GM18505 (cell line): Measurements from ENCODE around the gene FGD5.

Experiments
- ATAC-seq: cut with Tn5 transposase; IDR thresholded peaks from one replicate; pipeline ENCODE4 v1.9.1; 2021; ENCODE audit not compliant: unreplicated experiment
- POLR2A ChIP-seq: IDR thresholded peaks from 4 replicates; pipeline ENCODE4 v1.6.1; 2011; ENCODE audit warnings: borderline replicate concordance; ENCODE audit not compliant: insufficient read depth, insufficient read length; ENCODE audit errors: extremely low read depth

Gene FGD5

DNA sequence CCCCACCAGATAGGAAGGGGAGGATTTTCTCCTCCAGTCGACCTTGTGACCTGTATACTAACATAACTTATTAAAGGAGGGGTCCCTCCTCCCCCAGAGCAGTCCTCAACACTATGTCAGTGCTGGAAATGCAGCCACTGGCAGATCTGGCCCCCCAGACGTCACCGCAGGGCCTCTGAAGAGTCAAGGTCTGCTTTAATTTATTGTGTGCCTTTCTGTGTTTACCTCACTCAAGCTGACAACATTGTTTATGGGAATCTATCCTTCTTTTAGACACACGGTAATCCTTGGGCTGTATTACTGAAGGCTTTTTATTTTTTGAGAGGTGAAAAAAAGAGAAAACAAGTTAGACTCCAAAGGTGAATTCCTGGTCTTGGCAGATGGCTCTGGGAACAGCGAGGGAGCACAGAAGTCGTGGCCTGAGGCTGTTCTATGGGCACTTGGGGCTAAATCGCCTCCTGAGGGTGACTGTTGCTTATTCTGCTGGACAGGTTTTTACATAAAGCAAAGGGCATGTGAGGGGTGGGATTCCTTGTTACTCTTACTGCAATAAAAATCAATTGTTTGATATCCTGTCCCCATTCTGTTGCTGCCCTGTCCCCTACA is 115.2 kb downstream of the FGD5 start:
- ATAC-seq: no peak
- TF ChIP-seq POLR2A: no peak

DNA sequence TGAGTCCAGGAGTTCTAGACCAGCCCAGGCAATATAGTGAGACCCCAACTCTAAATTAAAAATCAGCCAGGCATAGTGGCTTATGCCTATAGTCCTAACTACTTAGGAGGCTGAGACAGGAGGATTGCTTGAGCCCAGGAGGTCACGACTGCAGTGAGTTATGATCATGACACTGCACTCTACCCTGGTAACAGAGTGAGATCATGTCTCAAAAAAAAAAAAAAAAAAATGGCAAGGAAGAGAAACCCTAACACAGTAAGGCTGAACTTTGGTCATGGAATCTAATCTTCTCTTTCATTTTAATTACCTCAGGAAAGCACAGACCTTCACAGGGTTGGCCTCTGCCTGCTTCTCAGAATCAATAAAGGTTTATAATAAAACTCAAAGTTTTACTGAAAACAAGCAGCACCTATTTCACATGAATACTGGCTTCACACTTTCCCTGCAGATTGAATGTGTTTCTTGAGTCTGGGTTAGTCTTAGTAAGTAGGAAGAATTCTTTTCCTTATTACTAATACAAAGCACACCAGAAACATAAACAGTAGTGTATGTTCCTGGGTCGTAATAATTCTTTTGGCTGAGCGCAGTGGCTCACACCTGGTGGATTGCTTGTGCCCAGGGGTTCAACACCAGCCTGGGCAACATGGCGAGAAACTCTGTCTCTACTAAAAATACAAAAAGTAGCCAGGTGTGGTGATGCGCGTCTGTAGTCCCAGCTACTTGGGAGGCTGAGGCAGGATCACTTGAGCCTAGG is 117.0 kb downstream of the FGD5 start:
- no peak for ATAC-seq
- no peak for TF ChIP-seq POLR2A

DNA sequence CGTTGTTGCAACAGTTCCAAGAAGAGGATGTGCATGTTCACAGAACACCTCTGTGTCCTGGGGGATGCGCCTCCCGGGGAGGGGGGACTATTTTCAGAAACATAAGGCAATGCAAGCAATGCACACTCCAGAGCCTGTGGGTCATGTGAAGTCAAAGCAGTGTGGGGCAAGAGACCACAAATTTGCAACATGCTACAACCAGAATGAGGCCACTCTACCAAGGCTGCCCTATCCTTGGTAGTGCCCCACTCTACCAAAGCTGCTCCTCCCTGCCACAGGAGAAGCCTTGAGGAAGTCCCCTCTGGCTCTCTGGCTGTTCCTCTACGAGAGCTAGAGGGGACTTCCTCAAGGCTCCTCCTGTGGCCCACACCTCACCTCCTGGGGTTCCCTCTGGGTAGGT is 120.2 kb downstream of the FGD5 start:
- ATAC-seq: no peak

DNA sequence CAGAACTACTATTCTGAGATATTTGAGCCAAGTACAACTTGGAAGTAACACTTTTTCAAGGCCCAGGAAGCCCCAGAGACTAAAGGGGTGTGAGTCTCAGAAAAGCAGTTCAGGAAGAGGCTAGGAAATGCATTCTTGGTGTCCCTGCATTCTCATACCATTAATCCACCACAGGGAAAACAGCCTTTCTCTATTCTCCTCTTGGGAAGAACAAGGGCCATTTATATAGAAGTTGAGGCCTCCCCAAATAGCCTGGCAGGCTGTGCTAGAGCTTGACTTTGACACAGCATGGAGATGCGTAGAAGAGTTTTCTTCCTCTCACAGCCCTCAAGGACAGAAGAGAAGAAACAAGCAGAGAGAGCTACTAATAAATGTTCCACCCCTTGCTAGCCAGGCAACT is 123.1 kb downstream of the FGD5 start:
- no peak for ATAC-seq
- TF ChIP-seq POLR2A: no peak

More for the DNA sequence above, 120.2 kb downstream of the FGD5 start:
- no peak for TF ChIP-seq POLR2A

DNA sequence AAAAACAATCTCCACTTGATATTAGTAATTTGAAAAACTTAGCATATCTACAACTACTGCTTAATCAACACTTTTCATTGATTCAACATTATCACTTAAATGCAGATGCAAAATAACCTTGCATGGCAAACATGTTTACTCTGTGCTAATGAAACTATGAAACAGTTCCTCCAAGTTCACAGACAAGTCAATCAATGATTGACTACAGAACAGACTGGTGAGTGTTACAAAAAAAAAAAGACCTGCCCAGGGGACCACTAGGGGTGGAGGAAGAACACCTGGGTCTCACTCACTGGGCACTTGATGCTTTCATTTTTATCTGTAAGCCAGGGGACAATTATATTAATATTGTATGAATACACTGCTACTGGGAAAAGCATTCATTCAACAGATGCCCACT is 124.3 kb downstream of the FGD5 start:
- TF ChIP-seq POLR2A: no peak

DNA sequence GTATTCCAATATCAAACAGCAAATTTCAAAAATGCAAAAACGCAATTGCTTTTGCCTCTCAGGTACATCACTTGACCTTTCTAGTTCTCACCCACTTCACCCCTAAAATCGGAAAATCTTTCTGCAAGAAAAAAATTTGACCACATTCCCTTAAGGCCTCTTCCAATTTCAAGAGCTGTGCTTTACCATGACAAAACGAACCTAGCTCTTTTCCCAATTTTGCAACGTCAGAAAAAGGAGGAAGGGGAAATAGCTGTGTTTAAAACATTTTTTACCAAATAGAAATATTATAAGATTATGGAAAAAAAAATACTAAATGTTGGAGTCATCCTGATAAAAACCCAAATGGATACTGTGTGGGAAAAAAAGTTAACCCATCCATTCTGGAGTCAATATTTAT is 127.5 kb downstream of the FGD5 start:
- ATAC-seq: no peak
- no peak for TF ChIP-seq POLR2A

More for the DNA sequence above, 124.3 kb downstream of the FGD5 start:
- ATAC-seq: no peak

DNA sequence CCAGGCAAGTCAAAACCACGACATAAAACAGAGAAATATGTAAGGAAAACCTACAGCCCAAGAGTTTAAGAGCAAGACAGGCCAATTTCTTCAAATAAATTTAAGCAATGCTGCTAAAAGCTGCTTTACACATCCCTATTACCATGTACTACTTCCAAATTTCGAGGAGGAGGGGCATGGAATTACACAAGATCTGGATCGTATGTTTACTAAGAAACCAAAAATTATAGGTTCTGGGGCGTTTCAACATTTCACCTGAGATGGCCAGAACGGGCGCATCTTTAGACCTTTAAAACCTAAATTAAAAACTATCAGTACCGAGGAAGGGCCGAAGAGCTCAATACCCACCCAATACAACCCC is 128.0 kb downstream of the FGD5 start:
- no peak for TF ChIP-seq POLR2A
- no peak for ATAC-seq

DNA sequence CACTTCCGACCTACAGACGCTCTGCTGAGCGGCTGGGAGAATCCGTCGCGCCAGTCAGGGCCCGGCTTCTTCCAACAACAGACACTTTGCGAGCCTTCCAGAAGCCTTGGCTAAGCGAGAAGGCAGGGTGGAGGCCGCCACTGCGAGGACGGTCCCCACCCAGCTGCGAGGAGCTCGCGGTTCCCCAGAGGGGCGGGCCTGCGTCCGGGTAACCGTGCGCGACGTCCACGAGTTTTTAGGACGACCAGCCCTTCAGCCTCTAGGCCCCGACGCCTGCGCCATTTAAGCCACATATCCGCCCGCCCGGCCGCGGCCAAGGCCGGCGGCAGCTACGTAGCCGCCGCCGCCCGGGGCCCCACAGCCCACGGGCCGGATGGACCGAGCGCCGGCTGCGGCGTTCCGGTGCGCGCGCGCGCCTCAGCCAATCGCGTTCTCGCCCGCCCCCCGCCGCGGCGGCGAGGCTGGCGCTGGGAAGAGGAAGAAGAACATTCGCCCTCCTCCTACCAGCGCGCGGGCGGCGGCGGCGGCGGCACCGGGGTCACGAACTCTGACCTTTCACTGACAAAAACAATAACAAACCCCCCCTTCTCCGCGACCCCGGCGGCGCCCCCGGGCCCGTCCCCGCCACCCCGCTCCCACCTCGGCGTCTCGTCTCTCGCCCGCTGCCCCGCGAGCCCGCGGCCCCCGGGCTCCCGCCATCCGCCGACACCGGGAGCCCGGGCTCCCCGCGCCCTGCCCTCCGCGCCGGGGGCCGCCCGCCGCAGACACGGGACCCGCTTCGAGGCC is 128.5 kb downstream of the FGD5 start, which contains the start of gene NR2C2:
NR2C2 (plus strand) TSS at position 484 of the 786 bp plus-strand sequence. CDS start 56,332 bp downstream, outside the sequence.
- peak; percentile 55 for ATAC-seq
- peak; percentile 94 for TF ChIP-seq POLR2A

DNA sequence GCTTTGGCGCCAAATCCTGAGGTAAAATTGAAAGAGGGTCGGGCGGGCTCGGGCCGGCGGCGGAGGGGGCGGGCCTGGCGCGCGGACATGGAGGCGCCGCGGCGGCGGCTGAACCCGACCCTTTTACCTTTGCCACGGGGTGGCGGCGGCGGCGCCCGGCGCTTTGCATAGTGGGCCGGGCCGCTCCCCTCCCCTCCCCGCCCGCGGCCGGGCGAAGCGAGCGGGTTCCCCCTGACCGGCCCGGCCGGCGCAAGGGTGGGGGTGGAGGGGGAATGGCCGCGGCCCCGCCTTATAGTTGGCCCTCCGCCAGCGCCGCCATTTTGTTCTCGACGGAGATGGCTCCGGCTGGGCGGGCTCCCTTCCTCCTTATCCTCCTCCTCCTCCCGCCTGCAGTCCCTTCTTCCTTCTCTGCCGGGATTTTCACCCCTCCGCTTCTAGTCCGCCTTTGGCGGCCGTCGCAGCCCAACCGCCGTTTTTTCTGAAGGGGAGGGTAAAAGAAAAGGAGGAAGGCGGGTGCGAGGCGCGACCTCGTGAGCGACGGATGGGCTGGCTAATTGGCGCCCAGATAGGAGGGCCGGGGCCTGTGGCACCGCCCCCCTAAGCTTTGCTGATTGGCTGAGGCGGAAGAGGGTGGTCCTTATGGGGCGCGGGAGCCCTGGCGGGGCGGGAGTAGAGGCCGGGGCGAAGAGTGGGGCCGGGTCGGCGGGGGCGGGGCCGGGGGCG is 129.3 kb downstream of the FGD5 start:
- peak; percentile 80 for ATAC-seq

DNA sequence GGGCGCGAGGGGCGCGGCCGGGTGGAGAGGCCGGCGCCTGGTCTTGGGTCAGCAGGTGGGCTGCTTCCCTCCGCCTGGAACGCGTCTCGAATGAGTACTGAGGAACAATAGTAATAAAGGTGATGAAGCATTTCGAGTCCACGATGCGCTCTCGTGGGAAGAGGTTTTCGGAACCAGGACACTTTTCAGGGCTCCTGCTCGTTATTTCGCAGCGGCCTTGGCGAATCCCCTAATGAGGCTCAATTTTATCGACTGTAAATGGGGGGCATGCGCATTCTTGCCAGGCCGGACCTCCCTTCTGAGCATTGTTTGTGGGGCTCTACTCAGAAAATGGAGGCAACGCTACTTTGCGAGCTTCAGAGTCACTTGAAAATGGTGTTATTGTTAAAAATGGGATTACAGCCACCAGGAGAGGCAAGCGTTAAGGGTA is 129.9 kb downstream of the FGD5 start:
- TF ChIP-seq POLR2A: peak; percentile 50
- no peak for ATAC-seq

More for the DNA sequence above, 129.3 kb downstream of the FGD5 start:
- peak; percentile 62 for TF ChIP-seq POLR2A

DNA sequence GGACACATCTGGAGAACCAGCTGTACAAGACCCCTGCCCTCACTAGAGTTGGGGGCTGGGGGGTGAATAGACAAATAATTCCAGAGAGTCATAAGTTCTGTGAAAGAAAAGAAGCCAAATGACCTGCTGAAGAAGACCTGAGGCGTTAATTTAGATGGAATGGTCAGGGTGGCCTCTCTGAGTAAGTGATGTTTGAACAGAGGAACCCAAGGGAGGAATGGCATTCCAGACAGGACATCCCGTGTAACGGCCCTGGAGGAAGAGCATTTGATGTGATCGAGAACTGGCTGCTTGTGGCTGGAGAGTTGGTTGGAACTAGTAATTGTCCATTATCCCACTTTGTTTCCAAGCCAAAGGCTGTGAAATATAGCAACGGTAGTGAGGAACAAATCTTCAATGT is 130.4 kb downstream of the FGD5 start:
- no peak for TF ChIP-seq POLR2A
- ATAC-seq: no peak

DNA sequence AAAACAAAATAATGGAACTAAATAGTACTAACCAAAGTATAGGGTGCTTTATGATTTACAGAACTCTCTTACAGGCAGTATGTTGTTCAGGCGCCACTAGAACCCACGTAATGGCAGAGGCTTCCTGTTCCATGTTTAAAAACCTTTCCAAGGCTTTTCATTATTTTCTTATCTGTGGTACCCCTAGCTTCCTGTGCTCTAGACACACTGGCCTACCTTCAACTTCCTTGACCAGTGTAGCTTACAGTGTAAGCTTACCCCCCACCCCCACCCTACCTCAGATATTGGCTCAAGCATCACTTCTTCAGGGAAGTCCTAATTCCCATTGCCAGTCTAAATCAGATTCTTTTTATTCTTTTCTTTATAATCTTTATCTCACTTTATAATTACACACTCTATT is 131.5 kb downstream of the FGD5 start:
- no peak for TF ChIP-seq POLR2A
- no peak for ATAC-seq

DNA sequence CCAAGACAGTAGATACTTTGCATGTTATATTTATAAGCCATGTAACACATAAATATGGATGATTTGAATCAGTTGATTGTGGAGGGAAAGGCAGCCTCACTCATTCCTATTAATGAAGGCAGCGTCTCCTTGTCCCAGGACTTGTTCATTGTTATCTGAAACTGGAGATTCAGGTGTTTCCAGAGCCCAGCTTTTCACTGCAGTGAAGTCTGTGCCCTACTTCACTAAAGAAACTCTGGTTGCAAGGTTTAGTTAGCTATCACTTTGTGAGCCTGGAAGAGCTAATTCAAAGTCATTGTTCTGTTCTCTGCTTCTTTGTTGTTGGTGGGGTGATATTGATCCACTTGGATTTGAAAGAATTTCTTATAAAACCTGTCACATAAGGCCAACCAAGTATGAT is 138.4 kb downstream of the FGD5 start:
- TF ChIP-seq POLR2A: no peak
- ATAC-seq: no peak
